Keratinocyte (primary cell): Measurements from ENCODE around the gene AGAP1.

Experiments
- CTCF ChIP-seq, 3 experiments: IDR thresholded peaks in 1 of 3; conservative IDR thresholded peaks in 1 of 3; optimal IDR thresholded peaks in 1 of 3; 2 replicates in 2 of 3; 3 replicates in 1 of 3; pipeline versions ENCODE3 to v1.5.1; 2011; ENCODE audit warnings: low read length in 3 of 3, mild to moderate bottlenecking in 3 of 3, moderate library complexity in 2 of 3, control low read depth in 1 of 3, inconsistent platforms in 1 of 3; ENCODE audit not compliant: insufficient read depth in 2 of 3; ENCODE audit errors: extremely low read depth in 1 of 3
- EZH2 ChIP-seq: IDR thresholded peaks from one replicate; pipeline ENCODE4 v1.6.1; 2012; ENCODE audit warnings: inconsistent platforms, mild to moderate bottlenecking, low read length, moderate library complexity

- TF ChIP-seq EZH2 = no peak
- no peak for TF ChIP-seq CTCF (optimal IDR thresholded peaks at IDR 0.05 in 1 of 3, IDR thresholded peaks at IDR 0.05 in 1 of 3, conservative IDR thresholded peaks at IDR 0.05 in 1 of 3; ENCODE audit: extremely low read depth in 1 of 3, insufficient read depth in 2 of 3, low read length in 3 of 3)
Observed at GRCh38 chr2:235566415-235566814, 72.6 kb downstream of the AGAP1 start.
